ENCODE results near the gene SORL1-AS1.
A peak's percentile ranks its signal among the peaks of the same experiment; 100 is the strongest.

SORL1-AS1 gene

GRCh38 chr11:121455115-121455514 is 2.3 kb upstream of the SORL1-AS1 start:
- TF ChIP-seq USF1 (IDR thresholded peaks at IDR 0.05): no peak
- no peak for TF ChIP-seq FOXM1 (IDR thresholded peaks at IDR 0.05; ENCODE audit: borderline replicate concordance, low read depth)
- no peak for TF ChIP-seq TAF1 (IDR thresholded peaks at IDR 0.05; ENCODE audit: low read depth)
- TF ChIP-seq MAX (IDR thresholded peaks at IDR 0.05): no peak
- no peak for TF ChIP-seq NFIC (IDR thresholded peaks at IDR 0.05)
- TF ChIP-seq YY1 (IDR thresholded peaks at IDR 0.05; ENCODE audit: low read depth): no peak
- no peak for TF ChIP-seq ZBTB7A (IDR thresholded peaks at IDR 0.05; ENCODE audit: low read depth)

- no peak for TF ChIP-seq ZBTB7A (IDR thresholded peaks at IDR 0.05; ENCODE audit: low read depth)
- no peak for TF ChIP-seq TAF1 (IDR thresholded peaks at IDR 0.05; ENCODE audit: low read depth)
- TF ChIP-seq CEBPB (IDR thresholded peaks at IDR 0.05): no peak
- TF ChIP-seq FOXM1 (IDR thresholded peaks at IDR 0.05; ENCODE audit: borderline replicate concordance, low read depth): no peak
- TF ChIP-seq MAX (IDR thresholded peaks at IDR 0.05): no peak
- TF ChIP-seq NFIC (IDR thresholded peaks at IDR 0.05): no peak
- no peak for TF ChIP-seq TEAD4 (IDR thresholded peaks at IDR 0.05)
- no peak for TF ChIP-seq USF1 (IDR thresholded peaks at IDR 0.05)
- no peak for TF ChIP-seq CREB1 (IDR thresholded peaks at IDR 0.05; ENCODE audit: low read depth)
- TF ChIP-seq YY1 (IDR thresholded peaks at IDR 0.05; ENCODE audit: low read depth): no peak
- TF ChIP-seq RAD21 (IDR thresholded peaks at IDR 0.05; ENCODE audit: low read depth): no peak
- no peak for TF ChIP-seq REST (IDR thresholded peaks at IDR 0.05; ENCODE audit: low read depth)
- no peak for TF ChIP-seq EGR1 (IDR thresholded peaks at IDR 0.05)
- TF ChIP-seq EP300 (IDR thresholded peaks at IDR 0.05; ENCODE audit: borderline replicate concordance): no peak
- no peak for TF ChIP-seq TCF12 (IDR thresholded peaks at IDR 0.05; ENCODE audit: low read depth)
Observed at GRCh38 chr11:121453589-121454299, 977 bp upstream of the SORL1-AS1 start.

GRCh38 chr11:121451986-121452608 is 670 bp downstream of the SORL1-AS1 start, which contains the start of gene SORL1:
Gene SORL1 (plus strand): TSS chr11:121452314. CDS start chr11:121452332, 18 bp downstream.
- no peak for TF ChIP-seq CREB1 (IDR thresholded peaks at IDR 0.05; ENCODE audit: low read depth)
- peak; percentile 52; the same call in 1 of the 2 replicates for TF ChIP-seq MAX (IDR thresholded peaks at IDR 0.05)
- TF ChIP-seq FOXM1 (IDR thresholded peaks at IDR 0.05; ENCODE audit: borderline replicate concordance, low read depth): no peak
- TF ChIP-seq REST (IDR thresholded peaks at IDR 0.05; ENCODE audit: low read depth): no peak
- TF ChIP-seq TAF1 (IDR thresholded peaks at IDR 0.05; ENCODE audit: low read depth): peak; percentile 83; the same call in 1 of the 2 replicates
- TF ChIP-seq EP300 (IDR thresholded peaks at IDR 0.05; ENCODE audit: borderline replicate concordance): no peak
- no peak for TF ChIP-seq CEBPB (IDR thresholded peaks at IDR 0.05)
- TF ChIP-seq RAD21 (IDR thresholded peaks at IDR 0.05; ENCODE audit: low read depth): peak; percentile 63
- TF ChIP-seq NFIC (IDR thresholded peaks at IDR 0.05): 0 out of 2 replicates have a peak, but pooled peaks have one; percentile 8
- peak; percentile 72 for TF ChIP-seq USF1 (IDR thresholded peaks at IDR 0.05)
- TF ChIP-seq YY1 (IDR thresholded peaks at IDR 0.05; ENCODE audit: low read depth): peak; percentile 91
- TF ChIP-seq TEAD4 (IDR thresholded peaks at IDR 0.05): peak; percentile 97

- TF ChIP-seq CREB1 (IDR thresholded peaks at IDR 0.05; ENCODE audit: low read depth) (no peak), TCF12 (IDR thresholded peaks at IDR 0.05; ENCODE audit: low read depth) (0 out of 2 replicates have a peak, but pooled peaks have one; percentile 1), RAD21 (IDR thresholded peaks at IDR 0.05; ENCODE audit: low read depth) (no peak), EP300 (IDR thresholded peaks at IDR 0.05; ENCODE audit: borderline replicate concordance) (no peak)
Observed at GRCh38 chr11:121451178-121451985, 1.4 kb downstream of the SORL1-AS1 start.
